Activated CD4-positive, alpha-beta memory T cell treated with anti-CD3 and anti-CD28 coated beads, Interleukin-2, amount 10 ng/mL, durations not matched to agents 7 days and 5 days (primary cell): ENCODE measurements around the gene ADGRF4. TPM values are rescaled to one million over a fixed set of nuclear protein-coding genes. Genes with fewer than 3 reads are reported as not detected.
"Not testable (repeated sequence)": the region's sequence is repeated elsewhere in the genome, so short reads cannot be mapped to it uniquely, and the experiment has no call there.

Experiments used
- CTCF ChIA-PET: fragments of 350-600 bp; sonication (Branson Sonifier 250); formaldehyde crosslinking; loops from one replicate; lab custom pipeline; 2021; ENCODE audit warnings: antibody characterized with exemption, inconsistent platforms; lab: Charles Lee
- POLR2A ChIA-PET: fragments of 350-600 bp; sonication (Branson Sonifier 250); formaldehyde crosslinking; loops from one replicate; lab custom pipeline; 2021; ENCODE audit warnings: antibody characterized with exemption; lab: Charles Lee
- DNase-seq: peaks from one replicate; pipeline ENCODE4 v3.0.0-alpha.2; 2020
- H3K27ac Mint-ChIP-seq: one replicate; pipeline ENCODE4 v1.8.0; 2021; ENCODE audit warnings: mild to moderate bottlenecking, mixed read lengths
- H3K27me3 Mint-ChIP-seq: one replicate; pipeline ENCODE4 v1.8.0; 2021; ENCODE audit warnings: mixed read lengths
- H3K36me3 Mint-ChIP-seq: one replicate; pipeline ENCODE4 v1.8.0; 2021; ENCODE audit warnings: low read depth, mixed read lengths
- H3K4me1 Mint-ChIP-seq: one replicate; pipeline ENCODE4 v1.8.0; 2021; ENCODE audit warnings: mixed read lengths
- H3K4me3 Mint-ChIP-seq: one replicate; pipeline ENCODE4 v1.8.0; 2021; ENCODE audit warnings: mild to moderate bottlenecking, mixed read lengths
- H3K9me3 Mint-ChIP-seq: one replicate; pipeline ENCODE4 v1.8.0; 2021; ENCODE audit warnings: mixed read lengths
- total RNA-seq, 2 experiments: library from RNA; stranded (reverse); gene quantifications; one replicate each; pipeline ENCODE4 v1.2.3, GENCODE V29; 2021

The ADGRF4 gene
- total RNA-seq, 2 experiments from 2014 or later: not detected

- Mint-ChIP-seq H3K4me1 (no peaks in the 10 kb centered on the region), H3K27me3 (no peaks in the 10 kb centered on the region), H3K36me3 (no peaks in the 10 kb centered on the region), H3K4me3 (no peak overlapping the region), H3K27ac (no peak overlapping the region), H3K9me3 (no peaks in the 10 kb centered on the region)
- CTCF ChIA-PET: interaction anchor here (2.4 kb wide), 1 partner anchor 98 kb away, joined by 8 read pairs; no protein-coding TSS in a partner anchor
- POLR2A ChIA-PET: no interaction called here
- DNase-seq: no peak
Observed at GRCh38 chr6:47729019-47729418, 30.6 kb downstream of the ADGRF4 start.

- Mint-ChIP-seq H3K27ac (no peak overlapping the region), H3K4me3 (no peak overlapping the region), H3K9me3 (no peaks in the 10 kb centered on the region), H3K36me3 (no peaks in the 10 kb centered on the region), H3K27me3 (no peaks in the 10 kb centered on the region), H3K4me1 (no peaks in the 10 kb centered on the region)
- ChIA-PET CTCF (interaction anchor here (2.4 kb wide), 1 partner anchor 98 kb away, joined by 8 read pairs; no protein-coding TSS in a partner anchor), POLR2A (no interaction called here)
- DNase-seq: no peak
Observed at GRCh38 chr6:47729457-47729856, 31.1 kb downstream of the ADGRF4 start.

GRCh38 chr6:47733879-47734558, 35.6 kb downstream of the ADGRF4 start:
- Mint-ChIP-seq H3K4me3 (no peak overlapping the region), H3K36me3 (no peaks in the 10 kb centered on the region), H3K27me3 (peaks cover 8% of the 10 kb centered on the region), H3K4me1 (no peaks in the 10 kb centered on the region), H3K27ac (no peak overlapping the region), H3K9me3 (no peaks in the 10 kb centered on the region)
- DNase-seq: no peak
- POLR2A ChIA-PET: interaction anchor here (2.5 kb wide), 1 partner anchor 103 kb away, joined by 7 read pairs; no protein-coding TSS in a partner anchor
- CTCF ChIA-PET: interaction anchor here (0.8 to 2.6 kb wide), 8 partner anchors 81 to 326 kb away, joined by 3 to 32 read pairs (median 4); no protein-coding TSS in a partner anchor

- DNase-seq: no peak
- ChIA-PET POLR2A (interaction anchor here (2.5 kb wide), 1 partner anchor 104 kb away, joined by 7 read pairs; no protein-coding TSS in a partner anchor), CTCF (interaction anchor here (0.8 to 2.6 kb wide), 7 partner anchors 104 to 327 kb away, joined by 3 to 32 read pairs (median 4); no protein-coding TSS in a partner anchor)
- Mint-ChIP-seq H3K9me3 (no peaks in the 10 kb centered on the region), H3K36me3 (no peaks in the 10 kb centered on the region), H3K27me3 (peaks cover 8% of the 10 kb centered on the region), H3K4me1 (no peaks in the 10 kb centered on the region), H3K27ac (no peak overlapping the region), H3K4me3 (no peak overlapping the region)
Observed at GRCh38 chr6:47734831-47735481, 36.6 kb downstream of the ADGRF4 start.

DNA sequence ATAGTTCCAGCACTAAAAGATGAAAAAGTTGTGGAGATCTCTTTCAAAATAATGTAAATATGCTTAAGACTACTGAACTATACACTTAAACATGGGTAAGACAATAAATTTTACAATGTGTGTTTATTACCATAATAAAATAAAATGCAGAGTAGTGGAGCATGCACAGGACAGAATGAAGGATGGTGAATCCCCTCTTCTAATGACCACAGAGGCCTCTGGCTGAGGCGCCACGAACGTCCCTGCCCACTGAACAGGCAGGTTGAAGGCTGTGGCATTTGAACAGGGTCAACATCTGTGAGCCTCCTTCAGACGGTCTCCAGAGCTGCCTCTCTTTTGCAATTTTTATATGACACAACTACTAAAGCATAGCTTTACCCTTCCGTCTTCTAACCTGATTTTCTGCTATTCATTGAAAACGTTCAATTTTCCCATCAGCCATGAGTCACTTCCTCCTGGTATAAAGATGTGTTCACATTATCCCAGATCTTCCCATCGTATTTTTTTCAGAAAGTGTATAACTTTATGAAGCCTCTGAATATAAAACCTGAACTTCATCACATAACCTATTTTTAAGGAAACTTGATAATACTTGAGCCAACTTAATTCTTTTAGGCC, 37.8 kb downstream of the ADGRF4 start:
- no peaks in the 10 kb centered on the region for H3K36me3 Mint-ChIP-seq
- POLR2A ChIA-PET: no interaction called here
- H3K27me3 Mint-ChIP-seq: peaks cover 8% of the 10 kb centered on the region
- H3K9me3 Mint-ChIP-seq: no peaks in the 10 kb centered on the region
- no peak overlapping the region for H3K4me3 Mint-ChIP-seq
- DNase-seq: no peak
- no peaks in the 10 kb centered on the region for H3K4me1 Mint-ChIP-seq
- H3K27ac Mint-ChIP-seq: no peak overlapping the region
- CTCF ChIA-PET: no interaction called here

DNA sequence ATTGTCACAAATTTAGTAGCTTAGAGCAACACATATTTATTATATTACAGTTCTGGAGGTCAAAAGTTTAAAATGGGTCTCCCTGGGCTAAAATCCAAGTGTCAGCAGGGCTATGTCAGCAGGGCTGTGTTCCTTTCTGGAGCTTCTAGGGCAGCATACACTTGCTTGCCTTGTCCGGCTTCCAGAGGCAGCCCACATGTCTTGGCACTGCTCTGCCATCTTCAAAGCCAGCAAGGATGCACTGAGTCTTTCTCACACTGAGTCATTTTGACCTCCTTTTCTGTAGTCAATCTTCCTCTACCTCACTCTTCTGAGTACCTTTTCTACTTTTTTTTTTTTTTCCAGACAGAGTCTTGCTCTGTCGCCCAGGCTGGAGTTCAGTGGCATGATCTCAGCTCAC, 39.0 kb downstream of the ADGRF4 start:
- Mint-ChIP-seq H3K4me3 (no peak overlapping the region), H3K9me3 (no peaks in the 10 kb centered on the region)
- POLR2A ChIA-PET: no interaction called here

DNA sequence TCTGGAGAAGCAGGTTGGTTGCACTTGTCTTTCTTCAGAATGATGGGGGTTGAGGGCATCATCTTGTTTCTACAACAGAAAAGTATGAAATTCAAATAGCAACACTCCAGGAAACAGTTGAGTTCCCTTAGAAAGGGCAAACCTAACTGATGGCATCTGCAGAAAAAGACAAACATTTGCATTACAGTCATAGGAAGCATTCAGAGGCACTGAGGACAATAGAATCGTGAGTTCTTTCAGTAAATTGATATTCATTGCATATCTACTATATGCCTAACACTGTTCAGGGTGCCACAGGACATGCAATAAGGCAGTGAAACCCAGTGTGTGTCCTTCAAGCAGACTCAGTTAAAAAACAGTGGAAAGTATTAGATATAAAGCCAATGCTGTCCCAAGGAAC, 42.3 kb downstream of the ADGRF4 start:
- POLR2A ChIA-PET: no interaction called here
- Mint-ChIP-seq H3K4me3 (no peak overlapping the region), H3K36me3 (no peaks in the 10 kb centered on the region), H3K4me1 (no peaks in the 10 kb centered on the region), H3K9me3 (no peaks in the 10 kb centered on the region), H3K27ac (no peak overlapping the region), H3K27me3 (peaks cover 2% of the 10 kb centered on the region)
- DNase-seq: no peak
- CTCF ChIA-PET: no interaction called here

More for the DNA sequence above, 39.0 kb downstream of the ADGRF4 start:
- Mint-ChIP-seq H3K27ac (no peak overlapping the region), H3K36me3 (no peaks in the 10 kb centered on the region), H3K4me1 (no peaks in the 10 kb centered on the region), H3K27me3 (peaks cover 8% of the 10 kb centered on the region)
- DNase-seq: no peak
- CTCF ChIA-PET: interaction anchor here (1.0 kb wide), 1 partner anchor 106 kb away, joined by 3 read pairs; no protein-coding TSS in a partner anchor

GRCh38 chr6:47741807-47742206, 43.4 kb downstream of the ADGRF4 start:
- Mint-ChIP-seq H3K27me3 (no peaks in the 10 kb centered on the region), H3K27ac (no peak overlapping the region), H3K4me3 (no peak overlapping the region), H3K9me3 (no peaks in the 10 kb centered on the region), H3K4me1 (no peaks in the 10 kb centered on the region), H3K36me3 (no peaks in the 10 kb centered on the region)
- ChIA-PET POLR2A (no interaction called here), CTCF (interaction anchor here (0.6 kb wide), 1 partner anchor 10 kb away, joined by 4 read pairs; no protein-coding TSS in a partner anchor)
- DNase-seq: no peak

- Mint-ChIP-seq H3K9me3 (no peaks in the 10 kb centered on the region), H3K36me3 (no peaks in the 10 kb centered on the region), H3K27ac (no peak overlapping the region), H3K4me1 (no peaks in the 10 kb centered on the region), H3K27me3 (no peaks in the 10 kb centered on the region), H3K4me3 (no peak overlapping the region)
- no peak for DNase-seq
- POLR2A ChIA-PET: no interaction called here
- CTCF ChIA-PET: no interaction called here
Observed at GRCh38 chr6:47743744-47744143, 45.4 kb downstream of the ADGRF4 start.

- H3K36me3 Mint-ChIP-seq, H3K4me1 Mint-ChIP-seq, H3K27ac Mint-ChIP-seq, H3K27me3 Mint-ChIP-seq, DNase-seq, CTCF ChIA-PET, H3K9me3 Mint-ChIP-seq, POLR2A ChIA-PET, H3K4me3 Mint-ChIP-seq: not testable (repeated sequence)
Observed at GRCh38 chr6:47745269-47745668, 46.9 kb downstream of the ADGRF4 start.

DNA sequence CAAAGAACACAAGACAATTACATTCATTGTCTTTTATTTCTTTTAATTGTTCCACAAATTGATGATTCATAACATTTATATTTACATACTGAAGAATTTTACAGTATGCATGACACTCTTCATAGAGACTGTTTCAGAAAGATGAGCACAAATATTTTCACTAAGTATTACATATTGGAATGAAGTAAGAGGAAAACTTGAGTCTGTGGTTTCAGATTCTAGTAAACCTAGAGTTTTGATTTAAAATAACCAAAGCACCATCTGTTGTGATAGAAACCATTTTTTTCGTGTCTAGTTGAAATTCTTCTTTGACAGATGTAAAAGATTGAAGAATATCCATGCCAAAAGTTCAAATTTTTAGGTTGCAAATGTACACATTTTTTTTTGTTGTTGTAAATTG, 51.4 kb downstream of the ADGRF4 start:
- CTCF ChIA-PET: interaction anchor here (1.1 kb wide), 1 partner anchor 39 kb away, joined by 5 read pairs; no protein-coding TSS in a partner anchor
- H3K27me3 Mint-ChIP-seq: peaks cover 3% of the 10 kb centered on the region
- no peak overlapping the region for H3K4me3 Mint-ChIP-seq
- H3K9me3 Mint-ChIP-seq: no peaks in the 10 kb centered on the region
- no peaks in the 10 kb centered on the region for H3K4me1 Mint-ChIP-seq
- no peak overlapping the region for H3K27ac Mint-ChIP-seq
- no peak for DNase-seq
- H3K36me3 Mint-ChIP-seq: no peaks in the 10 kb centered on the region
- POLR2A ChIA-PET: no interaction called here

- no peaks in the 10 kb centered on the region for H3K9me3 Mint-ChIP-seq
Observed at GRCh38 chr6:47752801-47753200, 54.4 kb downstream of the ADGRF4 start.

DNA sequence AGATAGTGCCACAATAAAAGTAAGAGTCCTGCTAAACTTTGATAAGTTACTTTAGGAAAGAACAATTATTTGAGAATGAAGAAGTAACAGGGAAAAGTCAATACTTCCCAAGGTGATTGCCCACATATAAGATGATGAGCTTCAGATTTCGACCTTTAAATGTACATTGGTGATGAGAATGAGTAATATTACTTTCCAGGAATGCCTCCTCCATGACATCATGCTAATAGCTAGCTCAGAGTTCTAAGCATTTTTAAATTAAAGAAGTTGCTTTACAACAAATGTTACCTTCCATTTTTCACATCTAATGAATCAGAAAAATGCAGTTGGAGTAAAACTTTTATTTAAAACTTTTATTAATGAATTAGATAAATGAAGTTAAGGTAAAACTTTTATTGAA, 61.0 kb downstream of the ADGRF4 start:
- DNase-seq: no peak
- Mint-ChIP-seq H3K27me3 (peaks cover 4% of the 10 kb centered on the region), H3K27ac (no peak overlapping the region), H3K4me3 (no peak overlapping the region), H3K36me3 (no peaks in the 10 kb centered on the region), H3K9me3 (no peaks in the 10 kb centered on the region), H3K4me1 (no peaks in the 10 kb centered on the region)
- CTCF ChIA-PET: interaction anchor here (0.9 kb wide), 1 partner anchor 29 kb away, joined by 4 read pairs; no protein-coding TSS in a partner anchor
- POLR2A ChIA-PET: no interaction called here

More at GRCh38 chr6:47752801-47753200, 54.4 kb downstream of the ADGRF4 start:
- Mint-ChIP-seq H3K36me3 (no peaks in the 10 kb centered on the region), H3K27me3 (peaks cover 3% of the 10 kb centered on the region), H3K4me3 (no peak overlapping the region), H3K4me1 (no peaks in the 10 kb centered on the region), H3K27ac (no peak overlapping the region)
- ChIA-PET POLR2A (no interaction called here), CTCF (interaction anchor here (0.6 kb wide), 1 partner anchor 121 kb away, joined by 3 read pairs; no protein-coding TSS in a partner anchor)
- DNase-seq: no peak
